GM19023 (cell line): ENCODE results near the gene PDS5B.
"Not testable (repeated sequence)": the region's sequence is repeated elsewhere in the genome, so short reads cannot be mapped to it uniquely, and the experiment has no call there.

Source experiments
- ATAC-seq: cut with Tn5 transposase; IDR thresholded peaks from one replicate; pipeline ENCODE4 v1.9.1; 2021; ENCODE audit warnings: mild to moderate bottlenecking, moderate library complexity; ENCODE audit not compliant: unreplicated experiment

Gene PDS5B

GRCh38 chr13:32586080-32586900, at the start of gene PDS5B:
PDS5B (plus strand) TSS chr13:32586452; CDS start chr13:32648773, 62,321 bp downstream.
- peak; percentile 82 for ATAC-seq

GRCh38 chr13:32537580-32538142, 48.6 kb upstream of the PDS5B start:
- no peak for ATAC-seq

- peak; percentile 90 for ATAC-seq
Observed at GRCh38 chr13:32538143-32538620, 48.1 kb upstream of the PDS5B start.

DNA sequence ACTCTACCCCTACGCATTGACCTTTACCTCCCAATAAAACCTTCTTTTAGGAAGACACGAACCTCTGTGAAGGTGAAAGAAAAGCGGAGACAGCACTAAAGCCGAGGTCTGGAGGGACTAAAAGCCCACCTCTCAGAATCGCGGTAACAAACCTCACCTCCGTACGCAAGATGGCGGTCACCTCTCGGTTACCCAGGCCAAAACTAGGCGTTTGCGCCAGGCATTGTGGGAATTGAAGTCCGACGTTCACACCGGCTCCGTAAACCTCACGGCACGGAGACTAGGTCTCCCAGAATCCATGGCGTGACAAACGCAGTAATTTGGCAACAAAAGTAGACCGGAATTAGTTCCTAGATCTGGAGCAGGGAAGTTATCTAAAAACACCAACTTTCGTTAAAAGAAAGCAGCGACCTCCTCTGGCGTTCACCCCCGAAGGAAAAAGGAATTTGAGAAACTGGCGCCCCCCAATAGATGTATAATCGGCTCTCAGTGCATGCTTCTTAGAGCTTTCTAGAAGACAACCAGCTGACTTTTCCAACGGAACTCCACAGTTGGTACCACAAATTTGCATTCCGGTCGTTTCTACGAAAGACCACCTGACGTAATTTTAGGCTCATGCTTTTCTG, 47.5 kb upstream of the PDS5B start, which contains the start of gene N4BP2L2:
Gene N4BP2L2, minus strand, starts transcription at position 175 of the 626 bp plus-strand sequence. CDS start 1,768 bp downstream, outside the sequence.
- peak; percentile 98 for ATAC-seq

DNA sequence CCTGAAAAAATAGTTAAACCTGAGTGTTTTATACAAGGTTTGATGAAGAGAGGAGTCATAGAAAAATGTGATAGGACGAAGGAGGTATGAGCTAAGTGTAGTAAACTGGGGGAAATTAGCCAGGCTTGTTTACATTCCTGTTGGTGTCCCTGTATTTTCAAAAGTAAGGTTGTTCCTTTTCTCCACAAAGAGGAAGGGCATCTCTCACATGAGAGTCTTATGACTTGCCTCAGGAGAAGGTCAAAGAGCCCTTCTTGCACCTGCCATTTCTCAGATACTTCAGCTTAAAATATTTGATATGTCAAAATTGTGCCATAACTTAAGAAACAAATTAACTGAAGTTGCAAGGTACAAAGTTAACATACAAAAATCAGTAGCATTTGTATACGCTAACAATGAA, 44.0 kb upstream of the PDS5B start:
- no peak for ATAC-seq

- no peak for ATAC-seq
Observed at GRCh38 chr13:32545083-32545482, 41.2 kb upstream of the PDS5B start.

DNA sequence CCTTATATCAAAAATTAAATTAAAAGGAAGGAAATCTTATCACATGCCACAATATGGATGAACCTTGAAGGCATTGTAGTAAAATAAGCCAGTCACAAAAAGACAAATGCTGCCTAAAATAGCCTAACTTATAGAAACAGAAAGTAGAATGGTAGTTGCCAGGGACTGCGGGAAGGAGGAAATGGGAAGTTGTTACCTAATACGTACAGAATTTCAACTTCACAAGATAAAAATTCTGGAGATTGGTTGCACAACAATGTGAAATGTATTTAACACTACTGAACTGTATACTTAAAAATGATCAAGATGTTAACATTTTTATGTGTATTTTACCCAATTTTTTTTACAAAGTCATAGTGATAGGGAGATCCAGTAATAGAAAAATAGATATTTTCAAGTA, 37.4 kb upstream of the PDS5B start:
- ATAC-seq, result no peak

GRCh38 chr13:32549788-32550187, 36.5 kb upstream of the PDS5B start:
- ATAC-seq, result no peak

DNA sequence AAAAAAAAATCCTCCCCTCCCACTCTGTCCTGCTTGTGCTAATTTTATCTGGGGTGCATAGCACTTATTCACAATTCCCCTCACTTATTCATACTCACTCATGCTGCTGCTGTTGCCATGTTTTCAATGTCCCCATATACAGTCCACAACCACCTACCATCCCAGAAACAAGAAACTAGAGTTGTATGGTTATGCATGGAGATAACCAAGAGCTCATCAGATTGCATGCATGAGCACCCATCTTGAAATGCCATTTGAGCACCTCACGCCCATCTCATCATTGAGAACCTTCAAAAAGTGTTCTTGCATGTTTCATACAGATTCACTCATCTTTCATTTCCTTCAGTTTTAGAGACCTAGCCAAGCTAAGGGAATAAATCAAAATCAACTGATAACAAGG, 32.5 kb upstream of the PDS5B start:
- ATAC-seq, result no peak

GRCh38 chr13:32555613-32556012, 30.6 kb upstream of the PDS5B start:
- no peak for ATAC-seq

- not testable (repeated sequence) for ATAC-seq
Observed at GRCh38 chr13:32560842-32561241, 25.4 kb upstream of the PDS5B start.

- ATAC-seq, result not testable (repeated sequence)
Observed at GRCh38 chr13:32575687-32576086, 10.6 kb upstream of the PDS5B start.

DNA sequence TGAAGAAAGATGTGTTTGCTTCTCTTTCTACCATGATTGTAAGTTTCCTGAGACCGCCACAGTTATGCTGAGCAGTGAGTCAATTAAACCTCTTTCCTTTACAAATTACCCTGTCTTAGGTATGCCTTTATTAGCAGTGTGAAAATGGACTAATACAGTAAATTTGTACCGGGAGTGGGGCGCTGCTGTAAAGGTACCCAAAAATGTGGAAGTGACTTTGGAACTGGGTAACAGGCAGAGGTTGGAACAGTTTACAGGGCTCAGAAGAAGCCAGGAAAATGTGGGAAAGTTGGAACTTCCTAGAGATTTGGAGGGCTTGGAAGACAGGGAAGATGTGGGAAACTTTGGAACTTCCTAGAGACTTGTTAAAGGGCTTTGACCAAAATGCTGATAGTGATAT, 9.2 kb upstream of the PDS5B start:
- no peak for ATAC-seq

DNA sequence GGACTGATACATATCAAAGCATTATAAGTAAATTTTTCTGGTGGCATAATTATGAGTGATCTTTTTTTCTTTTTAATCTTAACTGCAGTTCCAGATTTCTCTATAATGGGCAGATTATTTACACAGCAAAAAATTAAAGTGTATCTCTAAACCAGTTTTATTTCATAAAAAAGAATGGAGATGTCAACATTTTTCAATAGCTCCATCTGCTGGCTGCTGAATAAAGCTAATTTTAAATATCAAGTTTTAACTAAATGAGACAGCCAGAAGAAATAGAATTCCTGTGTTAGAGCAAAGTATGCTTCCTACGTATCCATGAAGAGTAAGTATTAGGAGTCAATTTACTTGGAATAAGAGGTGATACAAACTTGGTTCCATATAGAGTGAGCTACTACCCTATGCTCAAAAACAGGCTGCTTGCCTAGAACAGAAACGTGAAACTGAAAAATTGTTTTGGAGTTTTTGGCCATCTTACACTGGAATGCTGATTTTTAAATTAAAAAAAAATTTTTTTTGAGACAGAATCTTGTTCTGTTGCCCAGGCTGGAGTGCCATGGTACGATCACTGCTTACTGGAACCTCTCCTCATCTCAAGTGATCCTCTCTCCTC, 5.0 kb upstream of the PDS5B start:
- no peak for ATAC-seq

GRCh38 chr13:32582281-32582680, 4.0 kb upstream of the PDS5B start:
- no peak for ATAC-seq

DNA sequence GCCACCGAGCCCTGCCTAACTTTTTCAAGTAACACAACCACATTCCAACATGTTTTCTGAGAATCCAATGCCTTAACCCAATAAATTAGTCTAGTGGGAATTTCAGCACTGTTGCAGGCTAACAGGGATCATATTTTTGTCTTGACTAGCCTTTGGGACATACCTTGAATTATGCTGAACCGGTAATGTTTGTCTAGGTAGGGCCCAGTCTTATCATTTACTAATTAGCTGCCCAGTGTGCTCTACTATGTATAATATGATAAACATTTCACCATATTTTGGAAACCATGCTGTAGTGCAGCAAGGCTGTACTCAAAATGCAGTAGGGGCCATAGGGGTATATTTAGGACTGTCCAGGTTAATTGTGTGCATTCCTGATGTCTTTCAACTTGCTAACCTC, 3.3 kb upstream of the PDS5B start:
- ATAC-seq, result no peak

GRCh38 chr13:32585550-32586079, 637 bp upstream of the PDS5B start:
- no peak for ATAC-seq

DNA sequence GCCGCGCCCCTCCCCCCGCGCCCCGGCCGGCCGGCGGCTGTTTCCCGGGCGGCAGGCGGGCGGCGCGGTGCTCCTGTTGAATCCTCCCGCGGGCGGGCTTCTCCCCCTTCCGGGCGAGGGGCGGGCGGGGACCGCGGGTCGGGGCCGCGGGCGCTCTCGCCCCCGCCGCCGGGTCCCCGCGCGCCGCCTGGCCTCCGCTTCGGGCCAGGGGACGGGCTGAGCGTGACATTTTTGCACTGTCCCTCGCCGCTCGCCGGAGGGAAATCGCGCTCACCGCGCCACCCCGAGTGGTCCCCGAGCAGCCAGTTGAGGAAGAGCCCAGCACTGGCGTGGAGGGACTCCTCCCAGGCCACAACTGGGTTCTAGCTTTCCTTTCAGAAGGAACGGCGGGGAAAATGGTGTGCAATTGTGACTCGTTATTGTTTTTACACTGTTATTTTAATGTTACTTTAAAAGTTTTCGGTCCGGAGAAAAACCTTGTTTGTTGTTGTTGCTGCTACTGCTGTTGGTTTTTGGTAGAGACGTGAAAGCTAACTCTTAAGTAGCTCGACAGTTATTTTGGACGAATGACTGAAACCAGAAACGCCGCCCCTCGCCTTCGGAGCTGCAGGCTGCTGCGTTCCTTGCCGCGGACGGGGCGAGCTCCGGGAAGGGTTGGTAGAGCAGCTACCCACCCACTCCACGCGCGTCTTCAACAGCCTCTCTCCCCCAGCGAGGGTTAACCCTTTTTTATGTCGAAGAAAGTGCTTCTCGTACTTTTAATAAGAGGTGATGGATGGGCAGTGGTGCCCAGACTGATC, 959 bp downstream of the PDS5B start:
- peak; percentile 39 for ATAC-seq

GRCh38 chr13:32587811-32588170, 1.5 kb downstream of the PDS5B start:
- ATAC-seq, result no peak

DNA sequence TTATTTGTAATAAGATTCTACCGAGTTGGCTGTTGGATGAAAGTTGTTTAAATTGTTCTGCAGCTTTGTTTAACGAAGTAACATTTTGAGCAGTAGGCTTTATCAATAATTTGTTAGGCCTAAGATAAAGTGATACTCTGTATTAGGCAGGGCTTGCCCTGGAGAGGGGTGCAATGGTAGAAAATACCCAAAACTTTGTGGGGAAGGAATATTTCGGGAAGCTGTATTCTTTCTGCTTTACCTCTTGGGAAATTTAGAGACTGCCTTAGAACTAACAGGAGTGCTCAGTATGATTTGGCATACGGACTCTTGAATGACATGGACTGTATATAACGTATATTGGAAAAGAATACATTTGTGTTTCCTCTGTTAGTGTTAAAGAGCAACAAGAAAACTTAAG, 2.5 kb downstream of the PDS5B start:
- ATAC-seq, result no peak
